ENCODE results near the gene TNFAIP8L3. TPM values are rescaled to one million over a fixed set of nuclear protein-coding genes. Genes with fewer than 3 reads are reported as not detected.
"Not testable (repeated sequence)": the region's sequence is repeated elsewhere in the genome, so short reads cannot be mapped to it uniquely, and the experiment has no call there.

The TNFAIP8L3 gene
- total and polyA plus RNA-seq, 5 donors from 2014 or later: not detected

DNA sequence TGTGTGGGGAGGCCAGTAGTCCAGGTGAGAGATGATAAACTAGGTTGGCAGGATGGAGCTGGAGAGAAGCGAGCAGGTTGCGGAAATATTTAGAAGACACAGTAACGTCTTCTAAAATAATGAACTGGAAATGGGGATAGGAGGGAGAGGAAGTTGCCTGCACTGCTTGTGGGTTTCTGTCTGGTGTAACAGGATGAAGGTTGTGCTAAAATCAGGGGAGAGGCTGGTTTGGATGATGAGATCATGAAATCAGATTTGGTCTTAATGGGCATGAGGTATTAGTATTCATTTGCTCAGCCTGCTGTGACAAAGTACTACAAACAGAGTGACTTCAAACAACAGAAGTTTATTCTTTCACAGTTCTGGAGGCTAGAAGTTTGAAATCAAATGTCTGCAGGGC, 32.1 kb upstream of the TNFAIP8L3 start:
- ATAC-seq (ENCODE audit: low read depth in 2 of 2) (no peak), DNase-seq (peak in 1 of 3 donors; percentile 9)
- Histone ChIP-seq H3K4me1 (ENCODE audit: control insufficient read depth, insufficient read depth, low read length, poor library complexity, severe bottlenecking) (no peaks in the 10 kb centered on the region), H3K9me3 (ENCODE audit: control insufficient read depth in 2 of 2, low read length in 2 of 2) (no peaks in the 10 kb centered on the region), H3K27me3 (ENCODE audit: control insufficient read depth, insufficient read depth, low read length) (peaks cover 9% of the 10 kb centered on the region), H3K36me3 (ENCODE audit: control insufficient read depth, insufficient read depth, low read length) (no peaks in the 10 kb centered on the region), H3K27ac (ENCODE audit: insufficient read depth, low read length, poor library complexity, severe bottlenecking) (no peak overlapping the region), H3K4me3 (ENCODE audit: low read depth, low read length) (no peak overlapping the region)
- Mint-ChIP-seq H3K4me1 (no peaks in the 10 kb centered on the region), H3K27ac (no peak overlapping the region), H3K36me3 (no peaks in the 10 kb centered on the region), H3K4me3 (no peak overlapping the region), H3K27me3 (peaks cover 8% of the 10 kb centered on the region), H3K9me3 (peaks cover 0 to 8% (median 0%) of the 10 kb centered on the region in 7 donors)

DNA sequence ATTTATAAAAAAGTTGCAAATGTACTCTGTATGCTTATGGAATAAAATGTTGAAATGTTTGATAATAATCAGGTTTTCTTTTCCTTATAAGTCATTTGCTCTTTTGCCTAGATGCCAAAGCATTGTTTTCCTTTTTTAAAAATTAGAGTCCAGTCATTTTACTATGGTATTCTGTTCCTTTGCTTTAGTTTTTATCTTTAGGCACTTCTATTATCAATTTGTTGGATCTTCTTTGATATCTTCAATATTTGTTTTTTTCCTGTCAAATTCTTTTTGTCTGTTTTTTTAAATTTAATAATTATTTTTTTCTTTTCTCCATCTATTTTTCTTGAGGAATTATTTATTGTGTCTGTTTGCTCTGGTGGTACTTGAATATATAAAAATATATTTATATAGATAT, 28.3 kb upstream of the TNFAIP8L3 start:
- not testable (repeated sequence) for H3K4me3 Mint-ChIP-seq; H3K4me3 ChIP-seq (ENCODE audit: low read depth, low read length); H3K4me1 Mint-ChIP-seq; H3K27ac ChIP-seq (ENCODE audit: insufficient read depth, low read length, poor library complexity, severe bottlenecking); H3K4me1 ChIP-seq (ENCODE audit: control insufficient read depth, insufficient read depth, low read length, poor library complexity, severe bottlenecking); H3K27me3 ChIP-seq (ENCODE audit: control insufficient read depth, insufficient read depth, low read length); H3K36me3 Mint-ChIP-seq; H3K27ac Mint-ChIP-seq; DNase-seq; H3K9me3 ChIP-seq (ENCODE audit: control insufficient read depth in 2 of 2, low read length in 2 of 2); H3K9me3 Mint-ChIP-seq; H3K36me3 ChIP-seq (ENCODE audit: control insufficient read depth, insufficient read depth, low read length); ATAC-seq (ENCODE audit: low read depth in 2 of 2)
- H3K27me3 Mint-ChIP-seq: peaks cover 14% of the 10 kb centered on the region

DNA sequence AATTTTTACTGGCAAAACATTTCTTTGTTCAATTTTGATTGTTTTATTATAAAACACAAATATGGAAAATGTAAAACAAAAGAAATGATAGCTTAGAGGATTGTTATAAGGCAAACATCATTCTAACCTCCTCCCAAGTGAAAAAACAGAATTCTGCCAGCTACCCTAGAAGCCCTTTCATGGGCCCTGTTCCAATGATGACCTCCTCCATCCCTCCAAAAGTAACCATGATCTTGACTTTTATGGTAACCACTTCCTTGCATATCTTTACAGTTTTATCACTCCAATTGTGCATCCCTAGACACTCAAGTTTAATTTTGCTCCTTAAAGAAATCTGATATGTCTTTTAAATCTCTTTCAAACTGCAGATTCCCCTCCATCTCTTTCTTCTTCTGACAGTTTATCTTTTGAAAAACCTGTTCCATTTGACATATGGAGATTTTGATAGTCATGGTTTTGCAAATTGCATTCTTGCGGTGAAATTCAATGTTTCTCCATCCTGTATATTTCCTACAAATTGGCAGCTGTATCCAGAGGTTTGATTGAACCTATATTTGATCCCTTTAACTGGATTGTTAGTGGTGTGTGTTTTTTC, 27.0 kb upstream of the TNFAIP8L3 start:
- no peaks in the 10 kb centered on the region for H3K36me3 ChIP-seq (ENCODE audit: control insufficient read depth, insufficient read depth, low read length)
- no peak overlapping the region for H3K27ac ChIP-seq (ENCODE audit: insufficient read depth, low read length, poor library complexity, severe bottlenecking)
- Mint-ChIP-seq H3K27me3 (peaks cover 14% of the 10 kb centered on the region), H3K4me1 (no peaks in the 10 kb centered on the region), H3K36me3 (no peaks in the 10 kb centered on the region), H3K9me3 (peaks cover 0 to 8% (median 1%) of the 10 kb centered on the region in 7 donors), H3K4me3 (no peak overlapping the region), H3K27ac (no peak overlapping the region)
- H3K4me1 ChIP-seq (ENCODE audit: control insufficient read depth, insufficient read depth, low read length, poor library complexity, severe bottlenecking): no peaks in the 10 kb centered on the region
- ATAC-seq (ENCODE audit: low read depth in 2 of 2) (no peak), DNase-seq (no peak)
- H3K9me3 ChIP-seq (ENCODE audit: control insufficient read depth in 2 of 2, low read length in 2 of 2): no peaks in the 10 kb centered on the region
- no peak overlapping the region for H3K4me3 ChIP-seq (ENCODE audit: low read depth, low read length)
- H3K27me3 ChIP-seq (ENCODE audit: control insufficient read depth, insufficient read depth, low read length): peaks cover 11% of the 10 kb centered on the region

DNA sequence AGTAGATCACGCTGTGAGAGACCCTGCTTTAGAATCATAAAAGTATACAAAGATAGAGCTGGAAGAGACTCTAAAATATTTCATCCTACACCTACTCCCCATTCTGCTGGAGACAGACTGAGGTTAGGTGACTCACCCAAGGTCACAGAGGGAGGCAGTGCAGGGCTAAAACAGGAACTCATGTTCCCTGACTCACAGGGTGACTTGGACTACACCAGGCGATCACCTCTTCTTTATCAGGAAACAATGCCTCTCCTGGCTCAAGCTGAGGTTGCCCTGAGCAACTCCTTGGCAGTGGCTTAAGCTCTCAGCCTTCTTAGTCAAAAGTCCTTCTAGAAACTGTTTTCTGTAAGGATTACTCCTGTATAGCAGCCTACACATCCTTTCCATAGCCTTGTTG, 26.4 kb upstream of the TNFAIP8L3 start:
- Mint-ChIP-seq H3K27me3 (peaks cover 14% of the 10 kb centered on the region), H3K9me3 (peaks cover 0 to 8% (median 1%) of the 10 kb centered on the region in 7 donors), H3K36me3 (no peaks in the 10 kb centered on the region), H3K4me3 (no peak overlapping the region), H3K4me1 (no peaks in the 10 kb centered on the region), H3K27ac (no peak overlapping the region)
- Histone ChIP-seq H3K9me3 (ENCODE audit: control insufficient read depth in 2 of 2, low read length in 2 of 2) (no peaks in the 10 kb centered on the region), H3K27me3 (ENCODE audit: control insufficient read depth, insufficient read depth, low read length) (peaks cover 9% of the 10 kb centered on the region), H3K27ac (ENCODE audit: insufficient read depth, low read length, poor library complexity, severe bottlenecking) (no peak overlapping the region), H3K4me3 (ENCODE audit: low read depth, low read length) (no peak overlapping the region), H3K4me1 (ENCODE audit: control insufficient read depth, insufficient read depth, low read length, poor library complexity, severe bottlenecking) (no peaks in the 10 kb centered on the region), H3K36me3 (ENCODE audit: control insufficient read depth, insufficient read depth, low read length) (no peaks in the 10 kb centered on the region)
- no peak for DNase-seq
- ATAC-seq (ENCODE audit: low read depth in 2 of 2): no peak

DNA sequence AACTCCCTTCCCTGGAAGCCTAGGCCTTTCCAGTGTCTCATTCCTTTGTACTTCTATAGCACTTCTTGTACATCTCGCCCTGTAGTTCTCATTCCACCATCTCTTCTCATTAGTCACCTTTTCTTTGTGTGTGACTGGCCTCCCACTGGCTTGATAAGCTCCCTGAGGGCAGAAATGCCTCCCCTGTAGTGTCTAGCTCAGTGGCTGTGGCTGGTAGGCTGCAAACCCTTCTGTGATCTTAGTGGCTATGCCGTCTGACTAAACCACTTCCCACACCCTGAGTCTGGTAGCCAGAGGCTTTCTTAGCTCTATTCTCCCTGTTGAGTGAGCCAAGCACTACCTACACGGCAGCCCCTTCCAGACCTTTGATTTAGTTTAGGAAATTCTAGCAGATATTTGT, 24.4 kb upstream of the TNFAIP8L3 start:
- Mint-ChIP-seq H3K27ac (no peak overlapping the region), H3K4me1 (no peaks in the 10 kb centered on the region), H3K27me3 (peaks cover 6% of the 10 kb centered on the region), H3K36me3 (no peaks in the 10 kb centered on the region), H3K4me3 (no peak overlapping the region), H3K9me3 (peaks cover 0 to 7% (median 1%) of the 10 kb centered on the region in 7 donors)
- no peaks in the 10 kb centered on the region for H3K36me3 ChIP-seq (ENCODE audit: control insufficient read depth, insufficient read depth, low read length)
- H3K4me3 ChIP-seq (ENCODE audit: low read depth, low read length): no peak overlapping the region
- DNase-seq (no peak), ATAC-seq (ENCODE audit: low read depth in 2 of 2) (no peak)
- H3K27ac ChIP-seq (ENCODE audit: insufficient read depth, low read length, poor library complexity, severe bottlenecking): no peak overlapping the region
- H3K9me3 ChIP-seq (ENCODE audit: control insufficient read depth in 2 of 2, low read length in 2 of 2): no peaks in the 10 kb centered on the region
- H3K4me1 ChIP-seq (ENCODE audit: control insufficient read depth, insufficient read depth, low read length, poor library complexity, severe bottlenecking): no peaks in the 10 kb centered on the region
- H3K27me3 ChIP-seq (ENCODE audit: control insufficient read depth, insufficient read depth, low read length): peaks cover 5% of the 10 kb centered on the region

DNA sequence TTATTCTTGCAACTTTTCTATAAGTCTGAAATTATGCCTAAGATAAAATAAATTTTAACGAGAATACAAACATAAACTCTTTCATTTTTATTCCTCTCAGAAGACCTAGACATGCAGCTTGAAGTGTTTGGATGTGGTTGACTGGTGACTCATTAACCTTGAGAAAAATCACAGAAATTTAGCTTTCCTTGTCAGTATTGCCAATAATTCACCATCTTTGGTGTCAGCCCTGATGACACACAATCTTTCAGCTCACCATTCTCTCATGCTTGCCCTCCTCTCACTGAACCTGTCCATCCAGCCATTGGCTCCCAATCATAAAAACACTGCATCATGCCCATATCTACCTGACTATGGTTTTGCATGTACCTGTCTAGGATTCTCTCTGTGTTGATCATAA, 22.6 kb upstream of the TNFAIP8L3 start:
- Mint-ChIP-seq H3K36me3 (no peaks in the 10 kb centered on the region), H3K27ac (peak overlapping the region in 1 of 3 donors; percentile 44), H3K4me1 (no peaks in the 10 kb centered on the region), H3K4me3 (no peak overlapping the region), H3K27me3 (peaks cover 6% of the 10 kb centered on the region), H3K9me3 (peaks cover 0 to 5% (median 1%) of the 10 kb centered on the region in 7 donors)
- no peak for DNase-seq
- no peaks in the 10 kb centered on the region for H3K36me3 ChIP-seq (ENCODE audit: control insufficient read depth, insufficient read depth, low read length)
- no peaks in the 10 kb centered on the region for H3K4me1 ChIP-seq (ENCODE audit: control insufficient read depth, insufficient read depth, low read length, poor library complexity, severe bottlenecking)
- H3K4me3 ChIP-seq (ENCODE audit: low read depth, low read length): no peak overlapping the region
- no peaks in the 10 kb centered on the region for H3K9me3 ChIP-seq (ENCODE audit: control insufficient read depth in 2 of 2, low read length in 2 of 2)
- ATAC-seq (ENCODE audit: low read depth in 2 of 2): no peak
- no peak overlapping the region for H3K27ac ChIP-seq (ENCODE audit: insufficient read depth, low read length, poor library complexity, severe bottlenecking)
- H3K27me3 ChIP-seq (ENCODE audit: control insufficient read depth, insufficient read depth, low read length): peaks cover 5% of the 10 kb centered on the region

DNA sequence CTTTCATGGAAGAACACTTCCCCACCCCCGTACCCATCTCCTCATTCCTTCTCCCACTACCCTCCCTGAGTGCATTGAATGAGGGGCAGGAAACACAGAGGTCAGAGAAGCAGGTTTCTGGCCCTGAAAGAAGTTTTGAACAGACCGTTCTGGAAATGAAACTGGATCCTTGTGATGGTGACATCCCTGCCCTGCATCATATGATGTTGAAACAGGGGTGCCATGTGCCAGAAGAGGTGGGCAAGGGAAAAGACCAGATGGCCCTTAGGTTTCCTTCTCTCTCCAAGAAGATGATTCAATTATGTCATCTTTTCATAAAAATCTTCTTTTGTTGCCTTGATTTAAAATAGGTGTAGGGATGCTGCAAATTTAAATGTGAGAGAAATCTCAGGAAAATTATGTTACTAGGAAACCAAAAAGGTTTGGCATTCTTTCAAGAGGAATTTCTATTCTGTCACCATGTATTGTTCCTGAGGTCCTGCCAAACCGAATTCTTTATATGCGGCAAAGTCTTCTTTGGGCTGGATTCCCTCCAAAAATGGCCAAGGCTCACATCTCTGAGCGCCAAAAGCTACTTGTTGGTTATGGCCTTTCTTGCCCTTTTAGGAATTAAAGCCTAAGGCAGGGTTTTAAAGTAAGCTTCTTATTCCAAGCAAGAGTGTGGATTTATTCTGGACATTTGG, 19.9 kb upstream of the TNFAIP8L3 start:
- ATAC-seq (ENCODE audit: low read depth in 2 of 2) (no peak), DNase-seq (no peak)
- Mint-ChIP-seq H3K27ac (no peak overlapping the region), H3K27me3 (peaks cover 13% of the 10 kb centered on the region), H3K4me3 (no peak overlapping the region), H3K4me1 (no peaks in the 10 kb centered on the region), H3K36me3 (peaks cover 4% of the 10 kb centered on the region), H3K9me3 (peaks cover 0 to 4% (median 1%) of the 10 kb centered on the region in 7 donors)
- no peaks in the 10 kb centered on the region for H3K36me3 ChIP-seq (ENCODE audit: control insufficient read depth, insufficient read depth, low read length)
- no peak overlapping the region for H3K27ac ChIP-seq (ENCODE audit: insufficient read depth, low read length, poor library complexity, severe bottlenecking)
- H3K27me3 ChIP-seq (ENCODE audit: control insufficient read depth, insufficient read depth, low read length): peaks cover 5% of the 10 kb centered on the region
- H3K9me3 ChIP-seq (ENCODE audit: control insufficient read depth in 2 of 2, low read length in 2 of 2): no peaks in the 10 kb centered on the region
- no peaks in the 10 kb centered on the region for H3K4me1 ChIP-seq (ENCODE audit: control insufficient read depth, insufficient read depth, low read length, poor library complexity, severe bottlenecking)
- no peak overlapping the region for H3K4me3 ChIP-seq (ENCODE audit: low read depth, low read length)

DNA sequence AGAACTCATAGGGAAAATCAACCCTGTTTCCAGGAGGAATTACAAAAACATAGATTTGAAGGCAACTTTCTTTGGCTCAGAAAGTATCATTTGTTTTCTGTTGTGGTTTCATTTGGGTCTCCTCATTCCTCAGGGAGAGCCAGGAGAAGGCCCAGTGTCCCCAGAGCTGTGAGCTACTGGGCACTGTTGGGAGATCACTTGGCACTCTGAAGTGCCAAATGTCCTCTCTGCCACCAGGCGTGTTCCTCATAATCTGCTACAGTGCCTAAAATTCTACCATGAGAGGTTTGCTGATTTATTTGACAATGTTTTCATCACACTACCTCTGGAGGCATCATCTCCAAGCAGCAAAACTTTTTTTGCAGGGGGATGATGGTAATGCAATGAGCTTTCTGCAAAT, 17.4 kb upstream of the TNFAIP8L3 start:
- Histone ChIP-seq H3K27ac (ENCODE audit: insufficient read depth, low read length, poor library complexity, severe bottlenecking) (no peak overlapping the region), H3K4me3 (ENCODE audit: low read depth, low read length) (no peak overlapping the region), H3K9me3 (ENCODE audit: control insufficient read depth in 2 of 2, low read length in 2 of 2) (no peaks in the 10 kb centered on the region), H3K36me3 (ENCODE audit: control insufficient read depth, insufficient read depth, low read length) (no peaks in the 10 kb centered on the region), H3K4me1 (ENCODE audit: control insufficient read depth, insufficient read depth, low read length, poor library complexity, severe bottlenecking) (no peaks in the 10 kb centered on the region), H3K27me3 (ENCODE audit: control insufficient read depth, insufficient read depth, low read length) (no peaks in the 10 kb centered on the region)
- Mint-ChIP-seq H3K9me3 (peaks cover 0 to 1% (median 0%) of the 10 kb centered on the region in 7 donors), H3K4me3 (no peak overlapping the region), H3K27me3 (peaks cover 9% of the 10 kb centered on the region), H3K36me3 (peaks cover 4% of the 10 kb centered on the region), H3K27ac (no peak overlapping the region), H3K4me1 (no peaks in the 10 kb centered on the region)
- ATAC-seq (ENCODE audit: low read depth in 2 of 2): no peak
- no peak for DNase-seq
